Activated CD4-positive, alpha-beta T cell treated with anti-CD3 and anti-CD28 coated beads for 48 hours (primary cell): ENCODE measurements around the gene CISTR.
"Not testable (repeated sequence)": the region's sequence is repeated elsewhere in the genome, so short reads cannot be mapped to it uniquely, and the experiment has no call there.

Experiments
- DNase-seq: peaks from one replicate; pipeline ENCODE4 v3.0.0-alpha.2; 2020

CISTR gene

DNA sequence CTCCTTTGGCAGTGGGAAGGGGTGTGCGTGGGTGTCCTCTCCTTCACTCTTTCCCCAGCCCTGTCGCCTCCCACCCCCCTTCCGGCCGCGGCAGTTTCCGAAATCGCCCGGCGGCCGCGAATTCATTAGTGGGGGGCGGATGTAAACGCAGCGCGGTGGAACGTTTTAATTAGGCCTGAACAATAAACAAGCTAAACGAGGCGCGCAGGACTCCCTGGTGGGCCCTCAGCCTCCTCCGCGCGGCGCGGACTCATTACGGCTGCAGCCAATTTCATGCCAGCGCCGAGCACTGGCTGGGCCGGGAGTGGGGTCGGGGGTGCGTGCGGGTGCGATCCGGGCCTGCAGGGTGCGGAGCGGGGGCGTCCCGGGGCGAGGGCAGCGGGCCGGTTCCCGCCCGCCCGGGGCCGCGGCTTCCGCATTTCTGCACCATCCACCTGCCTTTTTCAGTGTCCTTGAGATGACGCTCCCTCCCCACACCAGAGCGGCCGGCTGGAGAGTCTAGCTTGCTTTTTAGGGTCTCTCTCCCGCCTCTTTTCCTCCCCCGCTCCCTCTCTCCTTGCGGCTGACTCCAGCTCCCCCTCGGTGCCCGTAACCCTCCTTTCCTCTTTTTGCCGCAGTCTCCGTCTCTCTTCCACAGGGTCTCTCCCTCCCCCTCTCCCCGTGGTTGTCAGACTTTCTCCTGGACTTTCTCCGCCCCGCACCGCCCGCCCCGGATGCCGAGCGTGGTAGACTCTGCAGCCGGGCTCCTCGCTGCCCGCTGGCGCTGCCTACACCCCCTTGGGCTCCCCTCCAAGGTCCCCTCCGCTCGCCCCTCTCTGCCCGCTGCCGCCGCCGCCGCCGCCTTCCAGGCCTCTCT lies at the start of gene CISTR:
Gene CISTR (minus strand): TSS at position 644 of the 856 bp plus-strand sequence.
- peak; percentile 28 for DNase-seq

DNA sequence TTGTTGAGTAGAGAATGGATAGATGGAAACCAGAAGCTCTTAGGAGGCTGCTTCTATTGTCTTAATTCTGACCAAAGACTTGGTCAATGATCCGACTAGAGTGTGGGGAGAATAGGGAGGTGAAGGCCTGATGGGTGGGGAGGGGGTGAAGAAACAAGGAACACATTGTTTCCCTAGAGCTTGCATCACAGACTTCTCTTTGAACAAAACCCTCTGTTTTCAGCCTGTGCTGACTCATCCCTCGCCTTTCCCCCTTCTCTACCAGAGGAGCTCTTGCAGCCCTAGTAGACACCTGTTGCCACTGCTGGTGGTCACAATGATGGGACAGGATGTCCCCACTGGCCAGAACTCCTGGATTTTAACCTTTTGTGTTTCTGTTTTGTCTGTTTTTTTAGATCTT lies 46.8 kb upstream of the CISTR start:
- no peak for DNase-seq

DNA sequence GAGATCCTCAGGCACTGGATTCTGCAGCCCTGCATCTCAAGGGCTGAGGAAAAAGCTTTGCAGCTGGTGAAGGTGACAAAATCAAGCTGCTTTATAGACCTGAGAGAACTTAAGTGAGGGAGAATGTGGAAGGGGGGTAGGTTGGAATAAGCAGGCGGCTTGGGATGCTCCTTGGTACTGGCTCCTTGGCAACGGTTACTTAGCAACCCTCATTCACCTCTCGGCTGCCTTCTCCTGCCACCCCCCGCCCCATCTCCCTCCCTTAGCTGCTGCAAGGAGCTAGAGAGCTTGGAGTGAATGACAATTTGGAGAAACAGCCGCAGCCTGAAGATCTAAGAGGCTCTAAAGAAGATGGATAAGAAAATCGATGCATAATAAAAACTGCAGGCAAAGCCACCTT lies 44.1 kb upstream of the CISTR start:
- no peak for DNase-seq

DNA sequence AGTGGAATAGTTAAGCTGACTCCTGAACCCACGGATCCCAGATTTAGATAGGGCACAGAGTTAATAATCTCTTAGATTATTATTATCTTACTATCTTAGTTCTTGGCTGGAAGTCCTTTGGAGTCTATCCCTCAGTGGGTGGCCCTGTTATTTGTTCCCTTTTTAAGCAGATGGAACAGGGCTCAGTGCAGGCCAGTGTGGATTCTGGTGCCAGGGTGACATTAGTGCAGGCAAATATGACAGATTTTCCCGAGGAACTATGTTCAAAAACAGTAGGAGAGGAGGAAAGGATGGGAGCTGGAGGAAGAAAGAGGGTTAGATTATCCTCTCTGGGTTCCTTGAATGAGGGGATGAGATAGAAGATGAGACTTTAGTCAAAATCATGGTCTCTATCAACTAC lies 41.4 kb upstream of the CISTR start:
- no peak for DNase-seq

DNA sequence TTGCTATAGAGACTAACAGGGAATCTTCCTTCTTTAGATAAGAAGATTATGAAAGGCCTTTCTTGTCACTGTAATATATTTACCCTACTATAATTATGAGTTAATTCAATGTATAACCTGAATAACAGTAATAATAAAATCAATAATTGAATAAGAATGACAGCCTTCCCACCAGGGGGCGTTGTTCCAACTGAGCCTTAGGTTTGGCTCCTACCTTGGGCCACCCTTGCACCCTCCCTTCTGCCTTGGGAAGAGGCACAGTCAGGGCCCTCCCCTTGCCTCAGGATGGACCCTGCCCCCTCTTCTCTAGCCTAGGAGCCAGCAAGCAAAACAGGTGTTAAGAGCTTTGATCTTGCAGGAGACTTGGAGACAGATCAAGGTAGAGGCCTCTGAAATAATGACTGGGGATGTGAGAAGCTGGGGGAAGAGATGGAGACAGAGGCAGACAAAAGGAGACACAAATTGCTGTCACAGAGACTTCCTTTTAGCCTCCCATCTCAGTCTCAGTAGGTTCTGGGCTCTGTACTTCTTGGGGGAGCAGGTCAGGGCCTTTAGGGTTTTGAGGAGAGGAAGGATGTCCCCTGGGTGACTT lies 40.1 kb upstream of the CISTR start:
- peak; percentile 40 for DNase-seq

DNA sequence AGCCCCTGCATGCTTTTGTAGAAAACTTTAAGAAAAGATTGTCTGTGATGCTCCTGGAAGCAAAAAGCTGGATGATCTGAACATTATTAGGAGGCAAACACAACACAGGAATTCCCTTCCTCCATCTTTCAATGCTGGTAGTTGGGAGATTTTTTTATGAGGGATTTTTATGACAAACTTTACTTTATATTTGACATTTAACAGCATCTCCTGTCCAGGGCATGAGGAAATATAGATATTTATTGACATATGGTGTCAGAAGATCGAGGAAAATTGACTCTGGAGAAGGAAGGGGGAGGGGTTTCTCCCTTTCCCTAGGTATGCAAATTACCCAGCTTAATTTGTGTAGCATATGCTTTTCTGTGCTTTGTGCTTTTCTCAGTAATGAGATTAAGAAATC lies 37.8 kb upstream of the CISTR start:
- no peak for DNase-seq

DNA sequence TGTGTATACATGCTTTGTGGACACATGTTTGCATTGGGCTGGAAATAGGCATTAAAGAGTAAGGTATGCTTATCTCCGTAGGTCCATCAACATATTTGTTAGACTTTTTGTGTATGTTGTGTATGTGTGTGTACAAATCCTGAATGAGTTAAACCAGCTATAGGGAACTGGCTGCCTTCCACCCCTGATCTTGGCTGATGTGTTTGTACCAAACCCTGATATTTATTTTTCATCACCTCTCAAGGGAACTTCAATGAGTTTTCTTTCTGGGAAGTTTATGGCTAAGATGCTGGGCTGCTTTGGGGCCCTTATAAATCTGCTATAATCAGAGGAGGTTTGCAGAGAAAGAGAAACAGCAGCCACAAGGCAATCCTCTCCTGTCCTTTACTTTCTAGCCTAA lies 37.1 kb upstream of the CISTR start:
- DNase-seq = no peak

DNA sequence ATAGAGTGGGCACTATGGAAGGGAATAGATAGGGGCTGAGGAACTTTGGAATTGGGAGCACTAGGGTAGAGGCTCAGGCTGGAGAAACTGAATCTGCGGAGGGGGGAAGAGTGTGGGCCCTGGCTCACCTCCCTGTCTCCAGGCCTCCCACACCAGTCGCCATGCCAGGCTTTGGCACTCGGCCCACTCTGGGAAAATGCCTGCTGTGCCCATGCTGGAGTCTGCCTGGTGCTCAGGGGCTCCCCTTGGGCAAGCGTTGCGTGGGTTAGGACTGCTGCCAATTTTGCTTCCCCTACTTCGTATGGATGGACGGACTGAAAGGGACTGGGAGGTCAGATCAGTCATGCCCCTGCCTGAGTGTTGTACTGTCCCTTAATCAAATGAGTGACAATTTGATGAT lies 34.6 kb upstream of the CISTR start:
- no peak for DNase-seq

DNA sequence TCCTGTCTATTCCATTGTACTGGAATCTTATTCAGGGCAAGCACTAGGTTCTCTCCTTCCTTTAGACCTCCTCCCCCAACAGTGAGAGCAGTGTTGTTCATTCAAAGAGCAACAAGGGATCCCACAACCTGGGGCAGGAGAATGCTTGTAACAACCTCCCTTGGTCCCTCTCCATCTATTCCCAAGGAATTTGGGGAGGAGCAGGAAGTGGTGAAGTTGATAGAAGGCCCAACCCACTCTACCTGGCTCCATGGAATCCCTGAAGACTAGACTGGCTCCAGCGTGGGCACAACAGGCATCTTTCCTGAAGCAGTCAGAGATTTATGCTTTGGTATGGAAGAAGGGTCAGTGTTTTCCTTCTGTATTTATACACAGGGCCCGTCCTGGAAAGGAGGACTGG lies 33.4 kb upstream of the CISTR start:
- DNase-seq = no peak

DNA sequence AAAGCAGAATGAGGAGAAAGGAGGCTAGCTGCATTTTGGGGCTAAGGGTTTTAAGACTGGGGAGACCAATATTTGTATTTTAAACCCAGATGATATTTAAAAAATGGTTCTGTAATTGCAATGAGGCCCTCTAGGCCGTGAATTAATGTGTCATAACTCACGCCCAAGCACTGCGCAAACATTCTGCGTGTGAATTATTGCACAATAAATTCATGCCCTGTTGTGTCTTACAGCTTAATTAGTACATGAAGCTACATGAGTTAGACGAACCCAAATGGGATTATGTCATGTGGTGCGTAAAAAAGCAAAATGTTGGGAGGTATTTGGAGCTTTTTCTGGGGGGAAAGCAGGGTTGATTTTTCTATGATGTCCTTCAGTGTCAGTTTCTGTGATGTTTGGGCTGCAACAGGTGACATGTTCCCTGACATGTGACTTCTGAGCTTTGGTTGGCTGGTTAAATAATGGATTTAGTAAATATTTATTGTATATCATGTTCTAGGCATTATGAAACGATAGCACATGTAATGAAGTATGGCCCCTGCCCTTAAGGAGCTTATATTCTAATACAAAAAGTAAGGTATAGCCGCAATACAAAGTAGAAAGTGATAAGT lies 30.4 kb upstream of the CISTR start:
- no peak for DNase-seq

DNA sequence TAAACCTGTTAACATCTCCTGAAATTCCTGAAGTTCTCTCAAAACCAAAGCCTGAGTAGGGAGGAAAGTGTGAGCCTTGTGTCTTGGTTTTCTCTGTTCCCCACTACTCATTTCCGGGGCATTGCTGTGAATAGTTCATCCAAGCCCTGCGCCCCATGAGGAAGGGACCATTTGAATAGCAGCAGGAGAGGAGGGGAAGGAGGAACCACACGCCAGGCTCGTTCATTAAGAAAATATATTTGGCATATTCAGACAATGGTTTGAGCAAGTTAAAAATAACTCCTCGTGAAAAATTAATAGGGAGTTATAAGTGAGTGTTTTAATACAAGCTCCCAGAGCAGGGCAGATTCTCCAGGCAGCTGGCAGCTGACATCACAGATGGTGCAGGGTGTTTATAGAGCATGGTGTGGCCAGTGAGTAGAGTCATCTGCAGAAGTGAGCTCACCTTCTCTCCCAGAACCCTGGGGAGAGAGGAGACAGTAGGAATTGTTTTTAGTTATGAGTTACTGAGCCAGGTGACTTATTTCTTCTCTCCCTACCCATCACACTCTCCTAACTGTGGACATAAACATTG lies 29.5 kb upstream of the CISTR start:
- no peak for DNase-seq

DNA sequence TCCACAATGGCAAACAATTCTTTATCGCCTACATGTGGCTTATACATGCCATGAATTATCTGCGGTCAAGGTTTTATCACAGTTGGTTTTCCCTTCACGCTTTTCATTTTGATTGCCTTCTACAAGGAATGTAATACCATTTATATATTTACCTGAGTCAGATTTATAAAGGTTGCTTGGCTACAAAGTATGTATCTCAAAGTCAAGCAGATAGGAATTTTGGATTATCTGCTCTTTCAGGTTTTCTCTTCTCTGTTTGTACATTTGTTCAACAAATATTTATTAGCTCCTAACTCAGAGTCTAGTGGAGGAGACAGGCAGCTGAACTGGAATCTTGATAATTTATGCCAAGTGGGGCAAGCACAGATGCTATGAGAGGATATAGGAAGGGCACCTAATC lies 28.5 kb upstream of the CISTR start:
- no peak for DNase-seq

DNA sequence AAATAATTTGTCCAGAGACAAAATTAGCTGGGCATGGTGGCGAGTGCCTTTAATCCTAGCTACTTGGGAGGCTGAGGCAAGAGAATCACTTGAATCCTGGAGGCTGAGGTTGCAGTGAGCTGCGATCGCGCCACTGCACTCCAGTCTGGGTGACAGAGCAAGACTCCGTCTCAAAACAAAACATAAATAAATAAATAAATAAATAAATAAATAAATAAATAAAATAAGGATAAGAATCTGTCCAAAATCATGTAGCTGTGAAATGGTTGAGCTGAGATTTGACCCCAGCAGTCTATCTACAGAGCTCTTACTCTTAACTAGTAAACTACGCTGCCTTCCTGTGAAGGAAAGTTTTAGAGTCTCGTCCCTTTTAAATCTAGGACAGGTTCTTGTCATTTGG lies 27.9 kb upstream of the CISTR start:
- not testable (repeated sequence) for DNase-seq

DNA sequence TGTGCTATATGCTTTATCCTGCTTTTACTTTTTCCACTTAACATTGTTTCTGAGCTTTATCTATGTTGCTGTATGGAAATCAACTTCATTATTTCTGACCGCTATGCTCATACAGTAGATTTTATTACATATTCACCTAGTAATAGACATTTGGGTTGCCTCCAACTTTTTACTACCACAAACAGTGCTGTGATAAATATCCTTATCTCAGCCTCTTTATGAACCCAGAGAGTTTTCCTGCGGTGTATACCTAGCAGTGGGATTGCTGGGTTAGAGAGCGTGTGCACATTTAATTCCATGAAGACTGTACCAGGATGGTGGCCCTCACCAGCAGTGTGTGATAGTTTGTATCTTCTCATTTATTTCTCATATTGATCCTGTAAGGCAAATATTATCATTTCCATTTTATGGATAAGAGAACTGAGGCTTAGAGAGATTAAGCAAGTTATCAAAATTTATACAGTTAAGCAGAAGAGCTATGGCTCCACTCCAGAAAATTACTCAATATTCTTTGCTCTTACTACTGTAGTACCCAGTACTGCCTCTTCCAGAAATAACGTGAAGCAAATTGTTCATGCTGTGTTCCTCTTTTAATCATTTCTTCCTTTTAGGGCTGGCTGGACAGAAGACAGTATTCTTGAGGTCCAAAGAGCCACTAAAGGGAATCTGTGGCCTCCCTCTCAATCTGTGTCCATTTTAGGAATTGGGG lies 26.3 kb upstream of the CISTR start:
- DNase-seq = no peak

DNA sequence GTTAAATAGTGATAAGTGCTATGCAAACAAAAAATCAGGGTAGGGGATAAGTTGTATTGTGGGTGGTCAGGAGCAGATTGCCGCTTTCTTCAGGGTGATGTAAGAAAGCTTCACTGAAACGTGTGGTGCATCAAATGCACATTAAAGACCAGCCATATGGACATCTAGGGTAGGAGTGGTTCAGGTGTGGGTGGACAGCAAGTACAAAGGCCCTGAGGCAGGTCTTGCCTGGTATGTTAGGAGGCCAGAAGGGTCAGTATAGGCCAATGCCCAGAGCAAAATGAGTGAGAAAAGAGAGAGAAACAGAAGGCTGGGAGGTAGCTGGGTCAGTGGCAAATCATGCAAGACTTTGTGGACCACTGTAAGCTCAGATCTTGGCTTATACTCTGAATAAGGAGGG lies 25.6 kb upstream of the CISTR start:
- DNase-seq = no peak

DNA sequence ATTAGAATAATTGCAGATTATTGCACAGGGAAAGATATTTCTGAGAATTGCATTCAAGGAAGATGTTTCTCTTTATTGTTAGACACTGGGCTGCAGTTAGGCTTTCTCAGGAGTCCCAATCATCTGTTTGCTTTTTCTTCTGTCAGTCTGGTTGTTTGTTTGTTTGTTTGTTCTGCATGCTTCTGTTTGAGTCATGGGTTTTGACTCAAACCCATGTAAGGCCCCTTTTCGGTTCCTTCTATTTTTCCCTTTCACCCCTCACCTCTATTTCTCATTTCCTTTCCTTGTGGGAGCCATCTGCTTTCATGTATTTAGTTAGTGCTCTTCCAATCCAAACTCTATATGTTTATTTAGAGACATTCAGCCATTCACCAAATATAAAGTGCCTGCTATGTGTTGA lies 25.1 kb upstream of the CISTR start:
- DNase-seq = no peak

DNA sequence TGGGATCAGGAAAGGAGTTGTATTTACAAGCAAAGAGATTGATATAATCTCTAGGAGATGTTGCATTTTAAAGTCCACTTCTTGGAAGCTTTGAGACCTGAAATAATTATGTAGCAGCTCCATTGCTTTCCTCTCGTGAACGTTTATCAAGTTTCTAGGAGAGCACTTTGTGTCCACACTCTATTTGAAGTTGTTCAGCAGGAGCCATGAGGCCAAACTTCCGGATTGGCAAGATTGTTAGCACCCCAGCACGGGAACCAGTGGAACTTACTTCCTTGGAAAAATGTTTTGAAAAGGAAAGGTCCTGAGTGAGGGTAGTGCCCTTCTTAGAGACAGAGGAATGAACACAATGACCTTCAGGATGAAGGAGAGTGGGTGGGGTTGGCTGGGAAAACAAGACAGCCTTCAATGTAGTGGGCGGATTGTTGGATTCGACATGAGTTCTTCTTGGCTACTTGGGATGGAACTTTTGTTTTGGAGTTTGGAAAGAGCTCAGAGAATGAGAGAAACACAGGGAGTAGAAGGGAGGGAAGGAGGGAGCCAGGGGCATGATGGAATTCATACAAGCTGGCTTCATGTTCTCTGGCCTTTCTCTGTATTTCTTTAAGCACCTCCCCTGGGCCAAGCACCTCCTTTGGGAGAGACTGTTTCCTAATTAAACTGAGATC lies 23.8 kb upstream of the CISTR start:
- DNase-seq = no peak

DNA sequence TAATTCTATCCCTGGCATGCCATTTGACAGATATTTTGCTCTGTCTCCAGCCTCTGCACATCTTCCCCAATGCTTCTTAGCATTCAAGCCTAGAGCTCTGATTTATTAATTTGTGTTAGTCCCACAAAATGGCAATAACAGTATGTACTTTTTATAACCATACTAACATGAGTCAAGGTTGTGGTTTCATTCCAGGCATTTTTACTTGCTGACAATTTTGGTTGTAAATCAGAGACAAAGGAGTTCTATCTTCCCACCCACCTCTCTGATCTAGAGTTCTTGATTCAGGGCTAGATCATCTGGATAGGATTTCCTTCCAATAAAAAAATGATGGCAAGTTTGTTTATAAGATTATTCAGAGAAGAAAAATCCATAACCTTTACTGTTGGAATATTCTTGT lies 18.5 kb upstream of the CISTR start:
- DNase-seq = no peak

DNA sequence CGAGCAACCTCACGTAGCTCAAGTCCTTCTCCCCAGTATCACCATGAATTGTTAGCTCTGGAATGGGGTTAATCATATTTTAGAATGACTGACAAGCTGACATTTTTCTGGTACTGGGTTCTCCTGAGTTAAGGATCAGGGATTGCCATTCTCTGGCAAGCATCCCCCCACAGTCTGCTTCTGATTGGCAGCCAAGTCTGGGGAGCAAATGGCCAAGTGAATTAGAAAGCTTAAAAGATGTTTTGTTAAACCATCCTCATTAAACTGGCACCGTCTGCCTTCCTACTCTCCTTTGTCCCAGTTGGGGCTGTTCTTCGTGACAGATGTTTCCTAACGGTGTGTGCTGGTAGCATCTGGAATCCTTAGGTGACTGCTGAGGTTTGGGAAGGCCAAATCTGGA lies 17.2 kb upstream of the CISTR start:
- no peak for DNase-seq

DNA sequence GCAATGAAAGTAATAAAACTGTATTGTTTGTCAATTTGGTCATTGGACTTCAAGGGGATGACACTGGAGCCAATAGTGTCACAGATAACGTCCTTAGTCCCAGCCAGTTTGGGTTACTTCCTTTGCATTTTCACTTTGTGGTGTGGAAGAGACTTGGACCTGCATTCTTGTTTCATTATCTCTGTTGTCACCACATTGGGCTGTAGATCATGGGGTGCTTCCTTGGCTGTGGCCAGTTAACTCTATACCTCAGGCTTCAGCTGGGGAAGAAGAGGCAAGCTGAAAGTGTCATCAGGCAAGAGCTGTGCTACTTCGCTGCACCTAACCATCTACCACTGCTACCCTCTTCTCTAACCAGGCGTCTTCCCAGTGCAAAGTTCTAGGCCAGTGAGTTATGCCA lies 15.1 kb upstream of the CISTR start:
- no peak for DNase-seq

DNA sequence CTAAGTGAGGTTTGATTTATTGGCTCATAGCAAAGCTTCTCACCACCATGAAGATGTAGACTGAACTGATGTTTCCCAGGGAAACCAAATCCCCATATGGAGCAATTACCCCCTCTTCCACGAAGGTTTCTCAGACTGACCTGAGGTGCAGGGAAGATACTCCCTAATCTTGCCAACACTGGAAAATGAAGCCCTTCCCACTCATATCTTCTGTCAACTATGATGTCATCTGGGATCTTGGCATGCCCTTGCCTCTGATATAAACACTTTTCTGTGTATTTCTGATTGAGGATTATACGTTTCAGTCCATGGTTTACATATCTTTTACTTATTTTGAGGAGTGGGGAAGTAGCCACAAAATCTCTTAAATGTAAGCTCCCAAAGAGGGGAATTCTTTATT lies 14.1 kb upstream of the CISTR start:
- DNase-seq = no peak

DNA sequence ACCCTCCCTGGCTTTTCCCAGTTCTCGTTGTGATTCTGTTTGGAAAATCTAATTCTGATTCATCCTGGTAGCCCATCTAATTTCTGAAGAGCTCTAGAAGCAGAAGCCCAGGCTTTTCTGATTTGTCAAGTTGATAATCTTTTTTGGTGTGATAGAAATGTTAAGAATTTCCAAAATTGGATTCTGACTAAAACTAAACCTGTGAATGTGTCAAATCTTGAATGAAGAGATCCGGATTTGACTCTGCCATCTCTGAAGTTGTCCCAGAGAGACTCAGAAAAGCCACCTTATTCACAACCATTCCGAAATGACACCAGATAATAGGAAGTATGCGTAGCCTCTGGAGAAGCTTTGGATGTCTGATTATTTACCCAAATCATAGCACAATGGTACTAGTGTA lies 12.8 kb upstream of the CISTR start:
- DNase-seq = no peak

DNA sequence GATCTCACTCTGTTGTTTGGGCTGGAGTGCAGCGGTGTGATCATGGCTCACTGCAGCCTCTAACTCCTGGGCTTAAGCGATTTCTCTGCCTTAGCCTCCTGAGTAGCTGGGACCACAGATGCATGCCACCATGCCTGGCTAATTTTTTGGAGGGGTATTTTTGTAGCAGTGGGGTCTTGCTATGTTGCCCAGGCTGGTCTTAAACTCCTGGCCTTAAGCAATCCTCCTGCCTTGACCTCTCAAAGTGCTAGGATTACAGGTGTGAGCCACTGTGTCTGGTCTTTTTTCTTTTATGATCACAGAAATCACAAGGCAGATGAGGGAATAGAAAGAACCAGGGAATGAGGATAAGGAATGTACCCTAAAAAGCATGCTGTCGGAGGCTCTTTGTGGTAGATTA lies 11.0 kb upstream of the CISTR start:
- DNase-seq = not testable (repeated sequence)
